Measurements from ENCODE around the gene GRK4. TPM values are rescaled to one million over a fixed set of nuclear protein-coding genes. Genes with fewer than 3 reads are reported as not detected.

GRK4 gene
- total RNA-seq, 1 experiment from 2014 or later = 2.5 TPM

GRCh38 chr4:2936773-2937145, 26.6 kb upstream of the GRK4 start:
- no peaks in the 10 kb centered on the region for H3K9me3 ChIP-seq (ENCODE audit: control insufficient read depth, insufficient read depth, low read depth, low read length)
- no peaks in the 10 kb centered on the region for H3K27me3 ChIP-seq (ENCODE audit: control insufficient read depth, insufficient read depth, low read length)
- peaks cover 27% of the 10 kb centered on the region for H3K4me1 ChIP-seq (ENCODE audit: control insufficient read depth, insufficient read depth, low read length)
- in situ Hi-C loops (cut with HindIII; ENCODE audit: low pct_unique_long_range_greater_than_20kb, low sequenced_read_pairs) (no loop called here), intact Hi-C loops (cut with micrococcal nuclease; ENCODE audit: unreplicated experiment) (loop anchor here (10.0 kb wide), 2 partner anchors 142 to 172 kb away; partner anchors contain the start of gene SH3BP2)
- H3K36me3 ChIP-seq (ENCODE audit: control insufficient read depth, insufficient read depth, low read length) = no peaks in the 10 kb centered on the region; the same call in 1 of the 2 replicates
- H3K4me3 ChIP-seq (ENCODE audit: low read depth in 2 of 2, low read length in 2 of 2) = peak overlapping the region in 1 of 2 experiments; percentile 64; a peak in 2 of 4 replicates
- no peak for TF ChIP-seq CTCF (IDR thresholded peaks at IDR 0.05)
- no peak for TF ChIP-seq POLR2AphosphoS5 (IDR thresholded peaks at IDR 0.05; ENCODE audit: low read depth, low read length)
- TF ChIP-seq SIN3A (IDR thresholded peaks at IDR 0.05; ENCODE audit: borderline replicate concordance, insufficient read depth, low read depth, low read length) = no peak
- no peak for TF ChIP-seq REST (IDR thresholded peaks at IDR 0.05; ENCODE audit: insufficient read depth in 1 of 2, low read depth in 2 of 2, low read length in 1 of 2)
- no peak for TF ChIP-seq TCF7L2 (IDR thresholded peaks at IDR 0.05; ENCODE audit: low read depth, low read length)
- BruUV-seq (replicated peaks) = no TSS peak
- ATAC-seq (peak; percentile 3; the same call in 1 of the 2 replicates), DNase-seq (ENCODE audit: low read depth, low spot score) (no peak)
- ChIA-PET POLR2A (no interaction called here), CTCF (no interaction called here)
- peak overlapping the region; percentile 89 for H3K27ac ChIP-seq (ENCODE audit: low read length)

- CTCF ChIA-PET = no interaction called here
- DNase-seq (ENCODE audit: low read depth, low spot score) = peak; percentile 46
- TF ChIP-seq REST (IDR thresholded peaks at IDR 0.05; ENCODE audit: insufficient read depth in 1 of 2, low read depth in 2 of 2, low read length in 1 of 2) (no peak), POLR2AphosphoS5 (IDR thresholded peaks at IDR 0.05; ENCODE audit: low read depth, low read length) (no peak; the same call in 1 of the 2 replicates), CTCF (IDR thresholded peaks at IDR 0.05) (no peak), TCF7L2 (IDR thresholded peaks at IDR 0.05; ENCODE audit: low read depth, low read length) (no peak), SIN3A (IDR thresholded peaks at IDR 0.05; ENCODE audit: borderline replicate concordance, insufficient read depth, low read depth, low read length) (no peak)
Observed at GRCh38 chr4:2937146-2937857, 26.1 kb upstream of the GRK4 start.

More at GRCh38 chr4:2937146-2937857, 26.1 kb upstream of the GRK4 start:
- in situ Hi-C loops (cut with HindIII; ENCODE audit: low pct_unique_long_range_greater_than_20kb, low sequenced_read_pairs) = no loop called here
- Histone ChIP-seq H3K27me3 (ENCODE audit: control insufficient read depth, insufficient read depth, low read length) (no peaks in the 10 kb centered on the region), H3K4me1 (ENCODE audit: control insufficient read depth, insufficient read depth, low read length) (peaks cover 25% of the 10 kb centered on the region), H3K36me3 (ENCODE audit: control insufficient read depth, insufficient read depth, low read length) (no peaks in the 10 kb centered on the region; the same call in 1 of the 2 replicates), H3K9me3 (ENCODE audit: control insufficient read depth, insufficient read depth, low read depth, low read length) (no peaks in the 10 kb centered on the region), H3K27ac (ENCODE audit: low read length) (peak overlapping the region; percentile 89), H3K4me3 (ENCODE audit: low read depth in 2 of 2, low read length in 2 of 2) (peak overlapping the region in 1 of 2 experiments; percentile 64; a peak in 1 of 4 replicates)
- no TSS peak for BruUV-seq (replicated peaks)
- peak; percentile 29 for ATAC-seq
- POLR2A ChIA-PET = no interaction called here
- intact Hi-C loops (cut with micrococcal nuclease; ENCODE audit: unreplicated experiment) = loop anchor here (10.0 kb wide), 2 partner anchors 143 to 173 kb away; partner anchors contain the start of gene SH3BP2
